ENCODE results near the gene TKT. TPM values are rescaled to one million over a fixed set of nuclear protein-coding genes. Genes with fewer than 3 reads are reported as not detected.
A peak's percentile ranks its signal among the peaks of the same experiment; 100 is the strongest.
"Not testable (repeated sequence)": the region's sequence is repeated elsewhere in the genome, so short reads cannot be mapped to it uniquely, and the experiment has no call there.

Gene TKT
- total RNA-seq = 416 TPM
- long read RNA-seq, full-length matches to known transcripts = 2,294 of 2,602 reads
- long read RNA-seq, partial matches to known transcripts = 241 of 2,602 reads
- long read RNA-seq, other reads (novel, unspliced or antisense) = 67 of 2,602 reads

DNA sequence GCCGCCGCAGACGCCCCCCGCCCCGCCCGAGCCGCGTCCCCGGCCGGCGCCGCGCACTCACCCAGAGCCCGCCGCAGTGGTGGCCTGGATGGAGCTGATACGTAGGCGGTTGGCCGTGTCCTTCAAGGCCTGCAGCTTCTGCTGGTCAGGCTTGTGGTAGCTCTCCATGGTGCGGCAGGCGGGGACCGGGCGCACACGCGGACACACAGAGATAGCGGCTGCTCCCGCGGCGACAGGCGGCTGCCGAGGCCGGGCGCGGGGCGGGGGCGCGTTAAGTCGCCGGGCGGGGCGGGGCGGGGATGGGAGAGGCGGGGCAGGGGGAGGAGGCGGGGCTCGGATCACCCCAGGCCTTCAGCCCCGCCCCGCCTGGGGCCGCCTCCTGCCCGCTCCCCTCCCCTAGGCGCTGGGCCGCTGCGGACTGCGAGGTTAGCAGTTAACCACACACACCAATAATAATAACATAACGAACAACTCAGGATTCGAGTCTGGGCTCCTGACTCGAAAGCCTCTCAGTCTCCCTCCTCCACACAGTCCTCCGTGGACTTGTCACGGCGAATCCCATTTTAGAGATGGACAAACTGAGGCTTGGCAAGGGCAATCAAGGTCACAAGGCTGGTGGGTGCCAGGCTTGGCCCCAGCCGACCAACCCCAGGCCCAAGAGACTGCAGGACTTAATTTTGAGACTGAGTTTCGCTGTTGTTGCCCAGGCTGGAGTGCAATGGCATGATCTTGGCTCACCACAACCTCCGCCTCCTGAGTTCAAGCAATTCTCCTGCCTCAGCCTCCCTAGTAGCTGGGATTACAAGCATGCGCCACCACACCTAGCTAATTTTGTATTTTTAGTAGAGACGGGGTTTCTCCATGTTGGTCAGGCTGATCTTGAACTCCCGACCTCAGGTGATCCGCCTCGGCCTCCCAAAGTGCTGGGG is at the start of gene TKT:
TKT (minus strand) TSS at position 248 of the 929 bp plus-strand sequence; CDS start at position 168, 80 bp downstream.
- peak; percentile 95 for DNase-seq (ENCODE audit: low spot score)

GRCh38 chr3:53303957-53304356 is 48.1 kb upstream of the TKT start:
- DNase-seq (ENCODE audit: low spot score) = no peak

- DNase-seq (ENCODE audit: low spot score) = no peak
Observed at GRCh38 chr3:53303549-53303948, 47.7 kb upstream of the TKT start.

DNA sequence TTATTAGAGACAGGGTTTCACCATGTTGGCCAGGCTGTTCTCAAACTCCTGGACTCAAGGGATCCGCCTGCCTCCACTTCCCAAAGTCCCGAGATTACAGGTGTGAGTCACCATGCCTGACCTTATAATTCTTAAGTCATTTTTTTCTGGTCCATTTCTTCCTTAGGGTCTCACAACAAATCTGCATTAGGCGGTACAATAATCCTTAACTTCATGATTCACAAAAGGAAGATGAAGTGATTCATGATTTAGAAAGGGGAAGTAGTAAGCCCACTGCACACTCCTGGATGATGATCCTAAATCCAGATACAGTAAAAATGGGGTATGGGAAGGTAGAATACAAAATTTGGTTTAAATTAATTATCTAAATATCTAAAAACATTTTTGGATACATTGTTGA is 45.0 kb upstream of the TKT start:
- DNase-seq (ENCODE audit: low spot score) = no peak

GRCh38 chr3:53299611-53300023 is 43.8 kb upstream of the TKT start:
- DNase-seq (ENCODE audit: low spot score) = not testable (repeated sequence)

DNA sequence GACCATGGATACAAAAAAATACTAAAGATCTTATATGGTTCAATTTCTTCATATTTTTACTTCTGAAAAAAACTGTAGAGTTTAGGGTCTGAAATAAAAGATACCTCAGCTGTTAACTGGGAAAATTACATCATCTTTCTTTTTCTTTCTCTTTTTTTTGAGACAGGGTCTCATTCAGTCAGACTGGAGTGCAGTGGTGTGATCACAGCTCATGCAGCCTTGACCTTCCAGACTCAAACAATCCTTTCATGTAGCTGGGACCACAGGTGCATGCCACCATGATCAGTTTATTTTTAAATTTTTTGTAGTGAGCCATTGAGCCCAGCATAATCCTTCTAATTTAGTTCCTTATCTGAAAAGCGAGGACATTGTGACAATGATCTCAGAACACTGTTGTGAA is 39.6 kb upstream of the TKT start:
- no peak for DNase-seq (ENCODE audit: low spot score)

- peak; percentile 57 for DNase-seq (ENCODE audit: low spot score)
Observed at GRCh38 chr3:53293867-53294266, 38.0 kb upstream of the TKT start.

DNA sequence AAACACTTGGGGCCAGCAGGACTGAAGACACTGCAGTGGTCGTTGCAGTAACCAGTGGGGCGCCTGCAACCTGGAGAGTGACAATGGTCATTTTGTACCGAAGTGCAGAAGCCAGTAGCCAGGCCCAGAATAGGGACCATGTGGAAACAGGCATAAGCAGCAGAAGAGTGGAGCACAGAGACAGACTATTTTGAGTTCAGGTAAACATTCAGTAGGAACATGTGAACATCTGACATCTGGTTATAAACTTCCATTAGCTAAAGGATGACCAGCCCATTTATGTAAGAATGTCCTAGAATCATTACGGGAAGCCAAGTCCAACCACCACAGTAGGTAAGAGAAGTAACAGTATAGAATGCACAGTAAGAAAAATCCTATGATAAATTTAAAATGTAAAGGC is 32.4 kb upstream of the TKT start:
- DNase-seq (ENCODE audit: low spot score) = peak; percentile 39

DNA sequence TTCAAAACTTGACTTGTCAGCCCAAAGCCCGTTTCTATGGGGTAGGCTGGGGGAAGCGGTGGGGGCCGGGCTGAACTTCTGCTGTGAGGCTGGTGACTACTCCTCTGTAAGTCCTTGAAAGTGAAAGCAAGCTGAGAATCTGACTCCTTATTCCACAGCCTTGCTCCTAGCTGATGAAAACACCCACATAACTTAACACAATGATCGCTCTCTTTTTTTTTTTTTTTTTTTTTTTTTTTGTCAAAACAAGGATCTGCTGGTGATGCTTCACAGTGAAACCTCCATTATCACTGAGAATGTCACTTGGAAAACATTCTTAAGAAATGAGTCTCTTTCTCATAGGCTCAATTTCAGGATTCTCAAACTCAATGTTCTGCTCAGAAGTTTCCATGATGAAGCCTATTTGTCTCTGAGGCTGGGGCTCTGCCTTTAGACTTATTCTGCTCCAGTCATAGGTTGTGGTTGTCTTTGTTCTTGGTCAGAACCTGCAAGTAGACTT is 31.4 kb upstream of the TKT start:
- DNase-seq (ENCODE audit: low spot score) = no peak

DNA sequence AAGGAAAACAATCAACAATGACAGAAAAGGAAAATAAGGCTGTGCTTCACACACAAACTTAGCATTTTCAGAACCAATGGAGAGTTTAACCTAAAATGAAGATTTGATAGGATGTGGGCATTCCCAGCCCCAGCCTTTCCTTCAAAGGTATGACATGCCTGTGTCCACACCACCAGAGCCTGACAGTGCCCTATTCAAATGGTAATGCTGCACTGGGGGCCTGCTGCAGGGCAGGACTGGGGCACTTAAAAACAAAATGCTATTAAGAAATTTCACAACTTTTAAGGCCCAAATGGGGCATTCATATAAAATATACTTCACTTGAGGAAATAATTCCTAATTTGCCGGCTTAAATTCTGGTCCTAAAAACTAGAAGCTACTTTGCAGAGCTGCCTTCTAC is 30.9 kb upstream of the TKT start:
- no peak for DNase-seq (ENCODE audit: low spot score)

DNA sequence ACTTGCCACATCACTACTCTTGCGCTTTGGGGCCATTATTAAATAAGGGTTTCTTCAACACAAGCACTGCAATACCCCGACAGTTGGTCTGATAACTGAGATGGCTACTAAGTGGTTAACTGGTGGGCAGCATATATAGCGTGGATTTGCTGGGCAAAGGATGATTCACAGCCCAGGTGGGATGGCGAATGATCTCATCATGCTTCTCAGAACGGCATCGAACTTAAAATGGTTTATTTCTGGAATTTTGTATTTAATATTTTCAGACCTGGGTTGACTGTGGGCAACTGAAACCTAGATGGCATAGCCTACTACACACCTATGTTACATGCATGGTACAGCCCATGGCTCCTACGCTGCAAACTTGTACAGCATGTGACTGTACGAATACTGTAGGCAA is 26.8 kb upstream of the TKT start:
- no peak for DNase-seq (ENCODE audit: low spot score)

- no peak for DNase-seq (ENCODE audit: low spot score)
Observed at GRCh38 chr3:53278667-53279066, 22.8 kb upstream of the TKT start.

DNA sequence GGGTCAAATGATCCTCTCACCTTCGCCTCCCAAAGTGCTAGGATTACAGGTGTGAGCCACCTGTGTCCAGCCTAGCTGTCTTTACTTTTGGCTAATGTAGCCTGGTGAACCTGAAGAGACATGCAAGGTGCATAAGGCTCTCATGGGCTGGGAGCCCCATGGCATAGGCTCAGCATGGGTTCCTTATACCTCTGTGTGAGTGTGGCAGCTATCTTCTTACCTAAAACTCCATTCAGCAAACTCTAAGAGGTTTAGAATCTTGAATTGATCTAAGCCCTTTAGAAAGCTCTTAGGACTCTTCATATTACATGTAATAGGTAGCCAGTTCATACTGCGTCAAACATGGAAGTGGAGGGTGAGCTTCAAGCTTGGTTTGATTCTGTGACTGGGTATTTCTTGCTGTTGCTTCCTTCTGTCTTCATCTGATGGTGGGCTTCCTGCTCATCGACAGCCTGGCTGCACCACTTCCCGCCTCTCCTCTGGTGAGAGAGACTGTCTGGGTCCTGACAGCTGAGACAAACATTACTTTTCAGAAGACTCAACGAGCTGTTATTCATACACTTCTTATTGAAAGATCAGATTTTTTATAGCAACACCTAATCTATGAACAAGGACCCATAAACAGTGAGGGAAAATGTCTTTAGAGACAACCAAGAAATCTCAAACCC is 19.2 kb upstream of the TKT start:
- no peak for DNase-seq (ENCODE audit: low spot score)

DNA sequence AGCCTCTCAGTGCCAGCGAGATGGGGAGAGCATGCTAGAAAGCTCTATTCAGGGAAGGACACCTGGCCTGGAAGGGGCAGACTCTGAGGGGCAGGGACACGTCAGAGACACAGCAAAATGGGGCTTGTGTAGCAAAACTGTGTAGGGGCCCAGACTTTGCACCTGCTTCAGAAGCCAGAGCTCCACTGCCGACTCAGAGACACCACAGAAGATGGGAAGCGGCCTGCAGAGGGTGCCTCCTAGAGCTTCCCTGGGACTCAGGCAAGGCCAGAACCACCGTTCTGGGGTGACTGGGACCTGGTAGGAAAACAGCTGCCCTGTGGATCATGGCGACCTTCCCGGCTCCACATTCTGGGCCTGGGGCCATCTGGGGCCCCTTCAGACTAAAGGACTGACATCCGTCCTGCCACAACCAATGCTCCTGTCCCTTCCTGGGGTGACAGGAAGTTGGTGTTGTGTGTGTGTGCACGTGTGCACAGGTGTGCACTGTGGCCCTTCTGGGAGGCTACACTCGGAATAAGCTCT is 17.4 kb upstream of the TKT start:
- no peak for DNase-seq (ENCODE audit: low spot score)

DNA sequence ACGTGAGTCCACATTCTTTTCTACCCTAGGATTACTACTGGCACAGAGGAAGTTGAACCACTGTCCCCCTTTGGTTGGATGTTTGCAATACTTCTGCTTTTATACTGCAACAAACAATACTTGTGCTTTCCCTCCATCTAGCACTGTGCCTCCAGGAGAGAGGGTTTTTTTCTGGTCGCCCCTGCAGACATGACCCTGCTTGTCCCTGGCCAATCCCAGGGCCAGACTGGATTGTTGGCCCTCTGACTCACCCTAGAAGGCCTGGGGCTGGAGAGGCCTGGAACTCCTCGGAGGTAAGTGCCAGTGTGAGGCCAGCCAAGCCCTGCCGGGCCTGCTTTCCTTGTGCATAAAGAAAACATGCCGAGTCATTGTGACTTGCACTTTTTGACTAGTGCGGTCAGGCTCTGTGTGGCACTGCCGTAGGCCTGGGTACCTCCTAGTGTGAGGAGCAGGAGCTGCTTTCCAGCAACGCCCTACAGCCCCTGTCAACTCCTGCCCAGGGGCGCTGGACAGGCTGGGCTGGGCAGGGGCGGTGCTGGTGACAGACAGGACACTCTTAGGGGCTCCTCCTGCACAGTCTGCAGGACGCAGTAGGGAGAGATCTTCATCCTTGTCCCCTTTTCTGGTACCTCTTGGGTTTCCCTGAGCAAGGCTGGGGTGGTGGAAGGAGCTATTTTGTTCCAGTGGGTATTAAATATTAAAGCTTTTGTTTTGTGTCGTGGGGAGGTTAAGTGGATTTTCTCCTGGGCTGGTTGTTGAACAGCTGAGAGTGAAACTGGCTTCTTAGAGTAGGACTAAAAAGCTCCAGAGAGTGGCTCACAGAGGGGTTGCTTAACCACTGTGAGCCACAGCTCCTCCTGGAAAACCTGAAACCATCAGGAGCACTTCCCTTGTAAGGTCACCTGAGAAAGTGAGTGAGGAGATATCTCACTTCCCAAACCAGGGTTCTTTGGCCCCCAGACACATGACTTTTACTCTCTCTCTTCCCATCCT is 14.4 kb upstream of the TKT start:
- DNase-seq (ENCODE audit: low spot score) = peak; percentile 92

- not testable (repeated sequence) for DNase-seq (ENCODE audit: low spot score)
Observed at GRCh38 chr3:53269193-53269592, 13.4 kb upstream of the TKT start.

- no peak for DNase-seq (ENCODE audit: low spot score)
Observed at GRCh38 chr3:53267766-53268165, 11.9 kb upstream of the TKT start.

GRCh38 chr3:53264718-53265117 is 8.9 kb upstream of the TKT start:
- no peak for DNase-seq (ENCODE audit: low spot score)

DNA sequence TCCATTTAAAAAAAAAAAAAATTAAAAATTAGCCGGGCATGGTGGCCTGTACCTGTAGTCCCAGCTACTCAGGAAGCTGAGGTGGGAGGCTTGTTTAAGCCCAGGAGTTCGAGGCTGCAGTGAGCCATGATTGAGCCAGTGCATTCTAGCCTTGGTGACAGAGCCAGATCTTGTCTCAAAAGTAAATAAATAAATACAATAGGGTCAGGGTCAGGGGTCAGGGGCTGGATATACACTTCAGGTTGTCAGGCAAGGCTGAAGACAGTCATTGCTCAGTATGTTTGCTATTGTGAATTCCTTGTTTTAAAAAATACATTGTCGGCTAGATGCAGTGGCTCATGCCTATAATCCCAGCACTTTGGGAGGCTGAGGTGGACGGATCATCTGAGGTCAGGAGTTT is 8.1 kb upstream of the TKT start:
- DNase-seq (ENCODE audit: low spot score) = no peak

DNA sequence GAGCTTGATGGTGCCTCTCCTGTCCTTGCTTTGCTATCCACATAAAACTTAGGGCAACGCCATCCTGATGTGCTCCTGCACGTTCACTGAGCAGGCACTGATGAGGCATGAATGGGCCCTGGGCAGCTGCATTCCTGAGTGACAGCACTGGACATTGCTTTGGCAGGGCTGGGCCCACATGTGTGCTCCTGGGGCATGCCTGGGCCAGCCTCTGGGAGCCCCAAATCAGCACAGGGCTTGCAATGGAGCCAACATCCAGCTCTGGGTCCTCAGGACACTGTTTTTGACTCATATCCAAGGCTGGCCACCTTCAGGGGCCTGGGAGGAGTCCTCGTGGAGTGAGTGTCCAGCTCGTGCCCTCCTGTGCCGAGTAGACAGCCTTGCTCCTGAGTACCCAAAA is 5.9 kb upstream of the TKT start:
- no peak for DNase-seq (ENCODE audit: low spot score)

Measured in mesenteric fat pad (tissue), 1 donor.